AG09319 (cell line): ENCODE results near the gene SLC22A2.
"Not testable (repeated sequence)": the region's sequence is repeated elsewhere in the genome, so short reads cannot be mapped to it uniquely, and the experiment has no call there.

Source experiments
- DNase-seq: peaks from one replicate; pipeline ENCODE4 v3.0.0-alpha.2; 2010; ENCODE audit warnings: low read depth; ENCODE audit errors: extremely low read depth
- CTCF ChIP-seq: IDR thresholded peaks from 2 replicates; pipeline ENCODE4 v1.5.1; 2011; ENCODE audit warnings: low read depth, mild to moderate bottlenecking, inconsistent platforms, low read length, moderate library complexity

SLC22A2 gene

GRCh38 chr6:160258346-160259142, at the start of gene SLC22A2:
Gene SLC22A2 (minus strand): TSS chr6:160258821. CDS start chr6:160258757, 64 bp downstream.
- no peak for DNase-seq
- TF ChIP-seq CTCF: no peak

GRCh38 chr6:160305926-160306713, 47.5 kb upstream of the SLC22A2 start:
- no peak for TF ChIP-seq CTCF
- DNase-seq: no peak

GRCh38 chr6:160303806-160304205, 45.2 kb upstream of the SLC22A2 start:
- DNase-seq: no peak
- TF ChIP-seq CTCF: no peak

- not testable (repeated sequence) for DNase-seq
Observed at GRCh38 chr6:160302431-160303082, 43.9 kb upstream of the SLC22A2 start.

- no peak for TF ChIP-seq CTCF
- DNase-seq: no peak
Observed at GRCh38 chr6:160301339-160301738, 42.7 kb upstream of the SLC22A2 start.

GRCh38 chr6:160300076-160300695, 41.6 kb upstream of the SLC22A2 start:
- DNase-seq: no peak
- TF ChIP-seq CTCF: no peak

- no peak for TF ChIP-seq CTCF
- no peak for DNase-seq
Observed at GRCh38 chr6:160299559-160299958, 40.9 kb upstream of the SLC22A2 start.
